Activated CD8-positive, alpha-beta memory T cell treated with anti-CD3 and anti-CD28 coated beads, Interleukin-2, amount 50 U/mL, for 1 hour (primary cell): ENCODE results near the gene ATPAF2.

Experiments
- DNase-seq: peaks from one replicate; pipeline ENCODE4 v3.0.0-alpha.2; 2020; ENCODE audit errors: extremely low read depth

Gene ATPAF2

GRCh38 chr17:18038861-18039534, at the start of gene ATPAF2, which contains the start of gene GID4:
ATPAF2 (minus strand) TSS chr17:18039168; CDS start chr17:18039013, 155 bp downstream.
GID4 (plus strand) TSS chr17:18039408; CDS start chr17:18039465, 57 bp downstream.
- DNase-seq = peak; percentile 96

GRCh38 chr17:18087610-18088491, 48.9 kb upstream of the ATPAF2 start, which contains the start of gene DRG2:
DRG2 (plus strand) TSS chr17:18087948; CDS start chr17:18088024, 76 bp downstream.
- peak; percentile 53 for DNase-seq

GRCh38 chr17:18084256-18084655, 45.3 kb upstream of the ATPAF2 start:
- no peak for DNase-seq

GRCh38 chr17:18079543-18079942, 40.6 kb upstream of the ATPAF2 start:
- DNase-seq = no peak

GRCh38 chr17:18076936-18077335, 38.0 kb upstream of the ATPAF2 start:
- DNase-seq = no peak

- no peak for DNase-seq
Observed at GRCh38 chr17:18074566-18075272, 35.8 kb upstream of the ATPAF2 start.

GRCh38 chr17:18071751-18072150, 32.8 kb upstream of the ATPAF2 start:
- DNase-seq = no peak

GRCh38 chr17:18070861-18071340, 31.9 kb upstream of the ATPAF2 start:
- DNase-seq = no peak

GRCh38 chr17:18069101-18069500, 30.1 kb upstream of the ATPAF2 start:
- no peak for DNase-seq

GRCh38 chr17:18066866-18067265, 27.9 kb upstream of the ATPAF2 start:
- no peak for DNase-seq

- DNase-seq = no peak
Observed at GRCh38 chr17:18065546-18065945, 26.6 kb upstream of the ATPAF2 start.

GRCh38 chr17:18064053-18064452, 25.1 kb upstream of the ATPAF2 start:
- no peak for DNase-seq

- no peak for DNase-seq
Observed at GRCh38 chr17:18059283-18059682, 20.3 kb upstream of the ATPAF2 start.

- no peak for DNase-seq
Observed at GRCh38 chr17:18056214-18056613, 17.2 kb upstream of the ATPAF2 start.

- no peak for DNase-seq
Observed at GRCh38 chr17:18055597-18055996, 16.6 kb upstream of the ATPAF2 start.

- DNase-seq = no peak
Observed at GRCh38 chr17:18045691-18046350, 6.9 kb upstream of the ATPAF2 start.

- no peak for DNase-seq
Observed at GRCh38 chr17:18044609-18045008, 5.6 kb upstream of the ATPAF2 start.

- DNase-seq = no peak
Observed at GRCh38 chr17:18043491-18043890, 4.5 kb upstream of the ATPAF2 start.

- DNase-seq = no peak
Observed at GRCh38 chr17:18042983-18043382, 4.0 kb upstream of the ATPAF2 start.

GRCh38 chr17:18041776-18042175, 2.8 kb upstream of the ATPAF2 start:
- no peak for DNase-seq

GRCh38 chr17:18040261-18040858, 1.4 kb upstream of the ATPAF2 start:
- no peak for DNase-seq
